Stimulated activated CD4-positive, alpha-beta T cell treated with anti-CD3 and anti-CD28 coated beads, Interleukin-12 subunit alpha, Interleukin-12 subunit beta, amount 100 ng/mL, for 4 hours (primary cell): ENCODE results near the gene CFAP91.
"Not testable (repeated sequence)": the region's sequence is repeated elsewhere in the genome, so short reads cannot be mapped to it uniquely, and the experiment has no call there.

Experiments
- DNase-seq: peaks from one replicate; pipeline ENCODE4 v3.0.0-alpha.2; 2020

The CFAP91 gene

DNA sequence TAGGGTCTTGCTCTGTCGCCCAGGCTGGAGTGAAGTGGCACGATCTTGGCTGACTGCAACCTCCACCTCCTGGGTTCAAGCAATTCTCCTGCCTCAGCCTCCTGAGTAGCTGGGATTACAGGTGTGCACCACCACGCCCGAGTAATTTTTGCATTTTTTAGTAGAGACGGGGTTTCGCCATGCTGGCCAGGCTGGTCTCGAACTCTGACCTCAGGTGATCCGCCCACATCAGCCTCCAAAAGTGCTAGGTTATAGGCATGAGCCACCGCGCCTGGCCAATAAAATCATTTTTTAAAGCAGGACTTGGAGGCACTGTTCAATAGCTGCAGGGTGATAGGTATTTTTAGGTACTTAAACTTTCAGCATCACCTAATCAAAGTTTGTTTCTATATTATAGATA is 24.6 kb upstream of the CFAP91 start:
- DNase-seq = not testable (repeated sequence)

GRCh38 chr3:119679874-119680273 is 22.9 kb upstream of the CFAP91 start:
- DNase-seq = no peak

DNA sequence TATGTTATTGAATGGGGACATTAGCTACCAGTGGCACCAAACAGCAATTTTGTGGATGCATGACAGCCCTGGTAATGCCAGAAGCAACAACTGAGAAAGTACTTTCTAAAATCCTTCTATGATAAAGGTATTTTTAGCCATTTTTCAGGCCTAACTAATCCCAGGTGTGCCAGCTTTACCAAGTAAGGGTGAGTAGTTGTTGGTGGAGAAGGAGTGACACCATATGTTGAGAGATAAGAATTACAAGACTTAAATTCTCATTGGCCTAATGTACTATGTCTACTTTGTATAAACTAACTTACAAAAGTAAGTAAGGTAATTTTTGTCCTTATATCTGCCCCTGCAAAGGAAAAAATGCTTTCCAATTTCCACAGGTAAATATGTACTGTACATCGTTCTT is 21.5 kb upstream of the CFAP91 start:
- DNase-seq = no peak

GRCh38 chr3:119683421-119683820 is 19.4 kb upstream of the CFAP91 start:
- no peak for DNase-seq

- no peak for DNase-seq
These were observed 12.7 kb upstream of the CFAP91 start for GRCh38 chr3:119690043-119690656.

DNA sequence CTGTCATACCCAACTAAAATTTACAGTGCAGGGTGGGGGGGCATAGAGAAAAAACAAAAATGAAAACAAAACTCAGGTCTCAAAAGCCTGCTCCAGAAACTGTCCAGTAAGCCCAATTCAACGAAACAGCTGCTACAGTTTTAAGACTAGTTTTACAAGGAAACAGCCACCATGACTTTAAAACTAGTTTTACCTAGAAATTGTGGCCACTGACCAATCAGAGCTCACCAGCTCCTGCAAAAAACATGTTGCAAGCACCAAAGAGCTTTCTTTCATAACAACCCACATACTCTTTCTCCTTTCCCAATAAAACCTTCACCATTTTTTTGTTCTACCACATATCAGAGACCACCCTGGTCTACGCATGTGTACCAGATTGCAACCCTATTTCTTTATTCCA is 7.3 kb upstream of the CFAP91 start:
- DNase-seq = no peak

GRCh38 chr3:119697394-119697793 is 5.4 kb upstream of the CFAP91 start:
- DNase-seq = no peak

DNA sequence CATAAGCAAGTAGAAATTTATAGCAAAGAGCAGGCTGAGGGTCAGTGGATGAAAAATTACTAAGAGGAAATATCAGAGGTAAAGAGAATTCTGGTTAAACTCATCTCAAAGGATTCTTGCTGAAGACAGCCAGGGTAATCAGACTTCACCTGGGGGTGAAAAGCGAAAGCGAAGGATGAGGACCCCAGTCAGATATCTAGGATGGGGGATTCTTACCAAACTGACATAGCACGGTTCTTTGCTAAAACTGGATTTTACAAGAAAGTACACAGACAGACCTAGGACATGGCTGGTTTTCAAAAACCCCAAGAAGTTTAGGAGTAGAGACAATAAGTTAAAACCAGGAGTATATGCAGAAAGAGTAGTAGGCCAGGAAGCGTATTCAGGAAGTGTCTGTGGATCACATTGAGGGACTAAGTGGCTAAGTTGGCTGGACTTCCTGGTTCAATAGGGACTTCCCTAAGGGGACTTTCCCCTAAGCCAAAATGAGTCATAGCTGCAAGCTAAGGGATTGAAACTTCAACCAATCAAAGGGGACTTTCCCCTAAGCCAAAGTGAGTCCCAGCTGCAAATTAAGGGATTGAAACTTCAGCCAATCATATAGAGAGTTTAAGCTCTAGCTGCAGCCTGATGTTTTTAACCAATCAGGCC is 2.4 kb upstream of the CFAP91 start:
- DNase-seq = no peak

GRCh38 chr3:119700920-119701734 is 1.7 kb upstream of the CFAP91 start:
- DNase-seq = no peak

DNA sequence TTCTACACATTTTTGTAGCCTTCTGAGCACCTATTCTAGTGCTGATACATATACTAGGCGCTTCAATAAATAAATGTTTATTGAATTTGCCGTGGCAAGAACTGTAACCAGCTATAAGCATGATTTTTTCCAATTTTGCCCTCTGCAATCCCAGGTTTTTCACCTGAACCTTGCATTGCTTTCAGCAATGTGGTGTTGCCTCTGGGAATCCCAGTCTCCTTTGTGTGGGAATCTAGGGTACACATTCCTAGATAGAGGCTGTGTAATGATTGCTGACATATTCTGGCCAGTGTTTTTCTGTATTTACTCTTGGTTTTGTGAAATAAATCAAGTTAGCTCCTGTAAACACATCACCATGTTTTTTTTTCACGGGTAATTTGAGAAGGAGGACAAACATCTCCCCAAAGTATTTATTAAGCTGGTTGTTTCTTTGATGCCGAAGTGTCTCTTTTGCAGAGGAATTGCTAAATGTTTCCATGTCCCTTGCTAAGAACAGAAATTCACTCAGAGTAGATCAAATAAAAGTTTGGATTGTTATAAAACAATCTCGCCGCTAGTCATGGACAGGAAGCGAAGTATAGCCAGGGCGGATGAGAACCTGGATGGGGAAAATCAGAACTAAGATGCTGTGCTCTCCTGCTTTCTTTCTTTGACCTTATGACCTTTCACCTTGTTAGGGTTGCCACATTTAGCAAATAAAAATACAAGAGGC is 1.2 kb downstream of the CFAP91 start:
- no peak for DNase-seq

GRCh38 chr3:119715105-119715504 is 12.3 kb downstream of the CFAP91 start:
- DNase-seq = no peak

- no peak for DNase-seq
These were observed 14.2 kb downstream of the CFAP91 start for GRCh38 chr3:119716998-119717397.

- no peak for DNase-seq
These were observed 14.7 kb downstream of the CFAP91 start for GRCh38 chr3:119717520-119717919.

DNA sequence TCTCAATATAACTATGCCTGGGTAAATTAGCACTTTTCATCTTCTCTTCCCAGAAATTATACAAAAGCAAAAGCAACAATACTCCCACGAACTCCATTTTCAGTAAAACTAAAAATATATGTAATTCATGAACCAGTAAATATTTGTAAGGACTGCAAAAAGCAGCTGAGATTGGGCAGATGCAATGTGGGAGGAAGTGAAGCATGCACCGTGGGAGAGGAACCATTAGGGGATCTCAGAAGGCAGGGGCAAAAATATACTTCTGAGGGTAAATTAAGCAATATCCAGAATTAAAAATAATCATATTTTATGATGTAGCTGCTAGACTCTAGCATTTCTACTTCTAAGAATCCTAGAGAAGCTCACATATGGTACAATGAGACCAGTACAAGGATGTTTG is 20.2 kb downstream of the CFAP91 start:
- no peak for DNase-seq

DNA sequence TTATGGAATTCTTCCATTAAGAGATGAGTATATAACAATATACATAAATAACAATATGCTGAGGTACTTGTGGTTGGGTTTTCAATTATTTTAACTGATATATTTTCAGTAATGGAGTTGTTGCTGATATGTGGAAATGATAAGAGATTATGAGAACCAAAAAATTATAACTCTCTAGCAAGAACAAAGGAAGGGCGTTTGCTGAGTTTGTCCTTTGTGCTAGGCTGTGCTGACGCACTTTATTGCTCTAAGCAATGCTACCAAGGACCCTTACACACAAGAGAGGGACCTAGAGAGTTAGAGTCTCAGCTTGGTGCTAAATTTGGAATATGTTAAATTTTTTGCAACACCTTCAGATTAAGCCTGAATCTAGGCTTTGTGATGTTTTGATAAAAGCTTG is 24.1 kb downstream of the CFAP91 start:
- no peak for DNase-seq

DNA sequence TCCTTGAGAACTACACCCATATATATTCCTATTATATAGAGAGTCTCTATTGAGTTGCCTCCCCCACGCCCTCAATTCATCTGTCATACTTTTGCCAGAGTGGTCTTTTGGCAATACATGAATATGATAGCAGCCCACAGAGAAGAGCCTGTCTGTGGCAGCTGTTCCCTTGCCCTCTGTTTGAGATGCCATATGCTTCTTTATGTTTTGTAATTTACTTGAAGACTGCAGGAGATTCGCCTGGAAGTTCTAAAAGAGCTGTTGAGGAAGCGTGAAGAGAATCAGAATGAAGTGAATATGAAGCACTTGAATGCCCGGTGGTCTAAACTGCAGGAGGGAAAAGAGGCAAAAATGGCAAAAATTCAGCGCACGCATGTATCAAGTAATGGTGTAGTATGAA is 27.2 kb downstream of the CFAP91 start:
- no peak for DNase-seq

GRCh38 chr3:119731560-119732343 is 28.9 kb downstream of the CFAP91 start:
- DNase-seq = no peak

- DNase-seq = no peak
These were observed 31.0 kb downstream of the CFAP91 start for GRCh38 chr3:119733812-119734211.

DNA sequence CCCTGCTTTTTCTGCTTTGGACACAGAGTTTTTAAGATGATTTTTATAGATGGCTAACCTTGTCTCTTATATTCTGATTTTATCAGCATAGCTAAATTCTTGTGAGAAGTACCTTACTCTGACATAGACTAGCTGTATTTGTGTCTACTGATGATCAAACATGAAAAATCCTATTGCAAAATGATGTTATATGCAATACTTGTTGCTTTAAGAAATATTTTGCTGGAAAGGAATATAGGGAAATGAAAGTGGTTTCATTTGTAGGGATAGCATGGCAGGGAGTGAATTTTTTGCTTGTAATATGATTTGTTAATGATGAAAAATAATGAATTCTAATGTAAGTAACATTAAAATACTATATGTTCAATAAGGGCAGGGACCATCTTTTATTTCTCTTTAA is 35.9 kb downstream of the CFAP91 start:
- DNase-seq = no peak

- DNase-seq = no peak
These were observed 39.1 kb downstream of the CFAP91 start for GRCh38 chr3:119741657-119742590.

GRCh38 chr3:119743921-119744320 is 41.1 kb downstream of the CFAP91 start:
- no peak for DNase-seq

DNA sequence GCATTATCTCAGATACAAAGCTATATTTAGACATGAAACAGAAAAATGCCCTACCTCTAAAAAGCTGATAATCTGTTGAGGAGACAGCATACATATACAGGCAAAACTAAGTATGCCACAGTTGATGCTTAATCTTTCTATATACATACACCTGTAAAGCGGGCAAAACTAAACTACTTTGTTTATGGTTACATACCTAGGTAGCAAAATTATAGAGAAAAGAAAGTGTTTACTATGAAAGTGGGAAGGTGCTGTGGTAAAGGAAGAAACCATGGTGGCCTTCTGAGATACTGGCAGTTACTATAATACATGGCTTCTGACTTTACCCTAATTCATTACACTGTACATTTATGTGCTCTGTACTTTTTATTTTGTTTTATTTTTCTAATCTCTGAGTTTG is 43.1 kb downstream of the CFAP91 start:
- no peak for DNase-seq
